ENCODE results near the gene ZC3H15.

Gene ZC3H15

DNA sequence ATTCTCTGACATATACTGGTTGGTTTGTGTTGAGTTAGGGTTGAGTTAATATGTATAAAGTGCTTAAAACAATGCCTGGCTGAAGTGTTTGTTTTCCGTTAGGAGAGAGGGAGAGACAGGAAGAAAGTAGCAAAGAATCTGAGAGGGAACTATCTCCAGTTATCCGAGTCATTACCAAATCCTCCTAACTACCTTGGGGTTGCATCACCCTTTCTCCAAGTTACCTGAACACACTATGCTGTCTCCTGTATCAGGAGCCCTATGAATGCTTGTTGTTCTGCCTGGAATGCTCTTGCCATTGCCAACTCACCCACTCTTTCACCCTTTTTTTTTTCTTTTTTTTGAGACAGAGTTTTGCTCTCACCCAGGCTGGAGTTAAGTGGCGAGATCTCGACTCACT is 55.9 kb downstream of the ZC3H15 start:
- no peak for DNase-seq (ENCODE audit: low read depth)

DNA sequence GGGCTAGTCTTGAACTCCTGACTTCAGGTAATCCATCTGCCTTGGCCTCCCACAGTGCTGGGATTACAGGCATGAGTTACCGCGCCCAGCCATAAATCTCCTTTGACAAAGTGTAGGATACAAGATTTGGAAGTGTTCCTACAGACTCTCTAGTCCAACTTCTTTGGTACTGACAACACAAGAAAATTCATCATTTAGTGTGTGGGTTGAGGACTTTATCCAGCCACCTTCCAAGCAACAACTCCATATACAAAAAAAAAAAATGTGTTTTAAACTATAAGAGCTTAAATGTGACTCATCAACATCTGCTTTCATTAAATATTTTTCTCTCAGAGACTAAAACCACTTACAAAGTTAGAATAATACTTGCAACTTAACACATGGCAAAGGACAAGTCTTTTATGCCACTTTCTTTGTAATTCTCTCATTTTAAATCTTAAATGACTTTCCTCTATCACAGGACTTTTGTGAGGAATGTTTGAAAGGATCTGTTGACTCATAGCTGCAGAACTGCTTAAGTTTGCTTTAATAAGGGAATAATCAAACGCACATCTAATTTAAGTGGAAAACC is 57.6 kb downstream of the ZC3H15 start:
- peak; percentile 74 for DNase-seq (ENCODE audit: low read depth)

DNA sequence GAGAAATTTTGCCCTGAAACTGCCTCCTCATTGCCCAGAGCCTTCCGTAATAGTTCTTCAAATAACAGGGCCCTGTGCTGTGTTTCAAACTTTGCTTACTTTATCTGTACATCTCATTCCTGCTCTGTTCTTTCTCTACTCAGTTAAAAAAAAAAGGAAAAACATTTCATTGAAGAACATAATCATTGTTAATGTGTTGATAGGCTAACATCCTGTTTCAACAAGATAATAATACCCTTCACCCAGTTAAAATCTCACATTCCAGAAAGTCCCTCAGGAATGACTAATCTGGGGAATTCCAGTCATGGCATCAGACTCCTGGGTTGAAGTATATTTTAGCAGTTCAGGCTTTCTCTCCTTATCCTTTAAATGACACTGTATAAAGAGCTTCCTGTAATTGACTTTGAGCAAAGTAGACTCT is 58.2 kb downstream of the ZC3H15 start:
- DNase-seq (ENCODE audit: low read depth), result peak; percentile 93

DNA sequence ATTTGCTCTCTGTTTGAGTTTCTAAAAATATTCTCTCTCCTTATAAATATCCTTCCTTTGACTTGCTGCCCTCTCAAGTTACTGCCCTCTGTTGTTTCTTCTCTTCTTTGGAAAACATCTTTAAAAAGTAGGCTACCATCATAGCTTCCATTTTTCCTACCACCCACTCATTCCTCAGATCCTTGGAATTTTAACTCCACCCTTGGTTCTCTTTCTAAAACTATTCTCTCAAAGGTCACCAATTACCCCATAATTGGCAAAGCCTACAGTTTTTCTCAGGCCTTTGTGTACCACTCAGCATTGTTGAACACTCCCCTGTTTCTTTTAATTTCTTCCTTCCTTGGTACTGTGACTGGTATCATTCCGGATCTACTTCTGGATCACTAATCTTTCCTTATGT is 60.8 kb downstream of the ZC3H15 start:
- DNase-seq (ENCODE audit: low read depth), result peak; percentile 75

DNA sequence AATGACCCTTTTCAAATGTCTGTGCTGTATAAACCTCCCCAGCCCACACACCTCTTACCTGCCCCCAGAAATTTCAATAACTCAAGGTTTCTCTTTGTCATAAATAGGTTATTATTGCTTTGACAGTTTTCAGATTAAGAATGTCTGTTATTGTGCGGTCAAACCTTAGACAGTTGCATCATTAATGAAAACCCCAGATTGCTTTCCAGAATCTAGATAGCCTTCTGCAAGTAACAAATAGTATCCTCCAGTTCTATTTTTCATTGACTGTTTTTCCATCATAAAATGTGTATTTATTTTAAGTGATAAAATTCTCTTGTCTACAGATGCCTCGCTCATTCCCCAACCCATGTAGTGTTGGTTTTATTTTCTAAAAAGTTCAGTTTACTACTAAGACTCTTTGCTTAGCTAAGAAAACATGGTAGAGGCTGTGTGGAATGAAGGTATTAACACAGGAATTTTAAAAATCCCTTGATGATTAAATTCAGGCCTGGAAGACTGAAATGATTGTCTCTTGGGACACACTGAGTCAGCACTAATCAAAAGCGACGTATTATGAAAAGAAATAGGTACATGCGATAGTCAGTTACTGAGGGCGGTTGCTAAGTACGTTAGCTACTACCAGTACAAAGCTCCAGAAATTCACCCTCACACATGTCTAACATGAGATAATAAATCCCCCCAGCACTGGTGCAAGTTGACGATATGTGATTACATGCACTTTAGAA is 65.4 kb downstream of the ZC3H15 start:
- peak; percentile 39 for DNase-seq (ENCODE audit: low read depth)

DNA sequence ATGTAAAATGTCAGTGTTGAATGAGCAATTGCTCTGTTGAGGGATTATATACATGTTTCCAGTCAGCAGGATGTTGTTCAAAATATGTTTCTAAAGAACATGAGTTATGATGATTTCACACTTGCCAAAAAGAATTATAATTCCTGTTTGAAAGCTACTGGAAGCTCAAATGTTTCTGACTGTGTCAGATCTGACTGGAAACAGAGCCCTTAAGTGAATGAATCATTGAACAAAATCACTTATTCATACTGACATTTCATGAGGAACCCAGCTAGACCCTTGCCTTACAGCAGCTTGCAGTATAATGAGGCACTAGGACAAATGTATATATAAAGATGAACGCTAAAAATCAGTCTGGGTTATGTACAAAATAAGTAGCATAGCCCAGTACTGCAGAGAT is 68.4 kb downstream of the ZC3H15 start:
- no peak for DNase-seq (ENCODE audit: low read depth)

DNA sequence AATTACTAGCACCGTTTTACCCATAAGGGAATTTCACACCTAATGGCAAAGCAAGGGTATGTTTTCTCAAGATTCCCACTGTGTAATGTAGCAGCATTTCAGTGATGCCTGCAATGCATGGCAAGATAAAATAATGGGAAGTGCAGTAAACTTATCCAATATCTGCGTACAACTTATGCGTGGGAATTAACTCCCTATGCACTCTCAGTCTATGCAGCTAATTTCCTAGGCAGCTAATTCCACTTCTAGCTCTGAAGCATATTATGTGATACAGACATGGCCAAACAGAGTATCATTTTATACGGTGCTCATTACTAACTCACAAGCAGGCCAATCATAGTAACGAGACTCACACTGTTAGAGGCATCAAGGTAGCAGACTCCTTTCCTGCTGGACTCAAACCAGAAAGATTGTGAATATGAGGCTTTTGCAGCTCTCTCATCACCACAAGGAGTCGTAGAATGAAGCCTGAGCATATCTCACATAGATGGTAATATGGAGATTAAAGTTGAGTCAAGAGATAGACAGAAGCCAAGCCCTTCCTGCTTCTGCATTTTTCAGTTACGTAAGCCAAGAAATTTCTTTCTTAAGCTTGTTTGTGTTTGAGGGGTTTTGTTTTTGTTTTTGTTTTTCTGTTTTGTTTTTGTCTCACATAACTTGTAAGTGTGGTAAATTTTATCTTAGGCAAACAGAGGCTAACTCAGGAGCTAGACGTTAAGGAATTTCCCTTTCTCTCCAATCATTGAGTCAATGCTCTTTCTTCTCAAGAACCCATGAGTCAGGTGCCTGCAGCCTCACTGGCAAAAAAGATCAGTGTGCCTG is 69.0 kb downstream of the ZC3H15 start:
- DNase-seq (ENCODE audit: low read depth), result no peak

DNA sequence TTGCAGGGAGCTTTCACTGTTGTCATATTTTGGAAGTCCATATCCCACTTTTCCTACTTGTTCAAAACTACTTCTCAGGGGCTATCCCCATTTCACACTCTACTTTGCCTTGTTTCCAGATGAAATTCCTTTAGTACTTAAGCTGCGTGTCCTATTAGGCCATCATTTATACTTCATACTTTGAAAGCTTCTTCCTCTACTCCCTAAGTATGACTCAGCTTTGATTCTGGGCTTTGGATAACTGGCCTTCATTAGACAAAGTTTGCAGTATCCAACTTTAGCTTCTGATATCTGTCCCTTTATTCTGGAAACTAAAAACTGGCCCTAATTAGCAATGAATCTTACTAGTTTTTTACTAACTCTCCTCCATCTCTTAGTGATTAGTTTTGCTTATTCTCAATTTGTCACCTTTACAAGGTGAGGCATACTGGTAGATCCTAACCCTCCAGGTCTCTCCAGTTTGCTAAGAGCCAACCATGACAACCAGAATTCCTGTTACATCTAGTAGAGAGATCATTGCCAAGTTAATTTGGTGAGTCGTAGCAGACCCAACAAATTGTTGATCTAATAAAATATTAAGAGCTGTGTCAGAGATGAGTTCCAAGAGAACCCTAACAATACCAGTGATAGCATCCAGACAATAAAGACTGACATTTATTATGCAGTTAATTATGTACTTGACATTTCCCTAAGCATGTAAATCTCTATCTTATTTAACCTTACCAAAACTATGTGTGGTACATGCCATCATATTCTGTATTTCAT is 72.6 kb downstream of the ZC3H15 start:
- DNase-seq (ENCODE audit: low read depth), result peak; percentile 47
